Memory B cell (primary cell): ENCODE data around the gene DPEP2.
"Not testable (repeated sequence)": the region's sequence is repeated elsewhere in the genome, so short reads cannot be mapped to it uniquely, and the experiment has no call there.

Source experiments
- ATAC-seq: fragments of 150-1000 bp; cut with Tn5 transposase; 2 replicates; pipeline ENCODE4 v1.10.0; 2021; ENCODE audit warnings: low read depth, mild to moderate bottlenecking, moderate library complexity
- DNase-seq, 2 donors: peaks; one replicate each; pipeline ENCODE4 v3.0.0; 2022; ENCODE audit warnings: low spot score in 2 of 2
- H3K27ac Mint-ChIP-seq: one replicate; pipeline ENCODE4 v1.8.0; 2022; ENCODE audit warnings: mild to moderate bottlenecking, moderate library complexity, mixed read lengths
- H3K27me3 Mint-ChIP-seq: one replicate; pipeline ENCODE4 v1.8.0; 2022; ENCODE audit warnings: mixed read lengths
- H3K36me3 Mint-ChIP-seq: one replicate; pipeline ENCODE4 v1.8.0; 2022; ENCODE audit warnings: mild to moderate bottlenecking, mixed read lengths
- H3K4me1 Mint-ChIP-seq: one replicate; pipeline ENCODE4 v1.8.0; 2022; ENCODE audit warnings: mixed read lengths
- H3K4me3 Mint-ChIP-seq: one replicate; pipeline ENCODE4 v1.8.0; 2022; ENCODE audit warnings: mild to moderate bottlenecking, moderate library complexity, mixed read lengths
- H3K9me3 Mint-ChIP-seq: one replicate; pipeline ENCODE4 v1.8.0; 2022; ENCODE audit warnings: mixed read lengths

DPEP2 gene, protein sequence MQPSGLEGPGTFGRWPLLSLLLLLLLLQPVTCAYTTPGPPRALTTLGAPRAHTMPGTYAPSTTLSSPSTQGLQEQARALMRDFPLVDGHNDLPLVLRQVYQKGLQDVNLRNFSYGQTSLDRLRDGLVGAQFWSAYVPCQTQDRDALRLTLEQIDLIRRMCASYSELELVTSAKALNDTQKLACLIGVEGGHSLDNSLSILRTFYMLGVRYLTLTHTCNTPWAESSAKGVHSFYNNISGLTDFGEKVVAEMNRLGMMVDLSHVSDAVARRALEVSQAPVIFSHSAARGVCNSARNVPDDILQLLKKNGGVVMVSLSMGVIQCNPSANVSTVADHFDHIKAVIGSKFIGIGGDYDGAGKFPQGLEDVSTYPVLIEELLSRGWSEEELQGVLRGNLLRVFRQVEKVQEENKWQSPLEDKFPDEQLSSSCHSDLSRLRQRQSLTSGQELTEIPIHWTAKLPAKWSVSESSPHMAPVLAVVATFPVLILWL

DNA sequence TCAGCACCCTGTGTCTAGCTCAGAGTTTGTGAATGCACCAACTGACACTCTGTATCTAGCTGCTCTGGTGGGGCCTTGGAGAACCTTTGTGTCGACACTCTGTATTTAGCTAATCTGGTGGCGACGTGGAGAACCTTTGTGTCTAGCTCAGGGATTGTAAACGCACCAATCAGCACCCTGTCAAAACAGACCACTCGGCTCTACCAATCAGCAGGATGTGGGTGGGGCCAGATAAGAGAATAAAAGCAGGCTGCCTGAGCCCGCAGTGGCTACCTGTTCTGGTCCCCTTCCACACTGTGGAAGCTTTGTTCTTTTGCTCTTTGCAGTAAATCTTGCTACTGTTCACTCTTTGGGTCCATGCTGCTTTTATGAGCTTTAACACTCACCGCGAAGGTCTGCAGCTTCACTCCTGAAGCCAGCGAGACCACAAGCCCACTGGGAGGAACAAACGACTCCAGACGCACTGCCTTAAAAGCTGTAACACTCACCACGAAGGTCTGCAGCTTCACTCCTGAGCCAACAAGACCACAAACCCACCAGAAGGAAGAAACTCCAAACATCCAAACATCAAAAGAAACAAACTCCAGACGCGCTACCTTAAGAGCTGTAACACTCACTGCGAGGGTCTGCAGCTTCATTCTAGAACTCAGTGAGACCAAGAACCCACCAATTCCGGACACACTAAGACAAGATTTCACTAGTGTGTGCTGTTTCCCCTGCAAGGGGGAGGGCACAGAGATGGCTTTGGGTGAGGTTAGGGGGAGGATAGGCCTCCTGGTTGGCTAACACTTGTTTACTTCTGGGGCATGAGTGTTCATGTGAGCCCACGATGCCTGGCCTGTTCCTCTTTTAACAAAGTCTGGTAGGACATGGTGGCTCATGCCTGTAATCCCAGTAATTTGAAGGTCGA is at the start of gene DPEP2:
Gene DPEP2 (minus strand): TSS at position 706 of the 910 bp plus-strand sequence. CDS start 6,272 bp downstream, outside the sequence.
- not testable (repeated sequence) for H3K36me3 Mint-ChIP-seq, H3K27me3 Mint-ChIP-seq, H3K9me3 Mint-ChIP-seq
- Mint-ChIP-seq H3K4me1 (peaks cover 37% of the 10 kb centered on the region), H3K4me3 (peak within 1 kb of the TSS; percentile 86), H3K27ac (peak within 1 kb of the TSS; percentile 87)
- DNase-seq (peak; percentile 37 to 56), ATAC-seq (peak; percentile 84)

DNA sequence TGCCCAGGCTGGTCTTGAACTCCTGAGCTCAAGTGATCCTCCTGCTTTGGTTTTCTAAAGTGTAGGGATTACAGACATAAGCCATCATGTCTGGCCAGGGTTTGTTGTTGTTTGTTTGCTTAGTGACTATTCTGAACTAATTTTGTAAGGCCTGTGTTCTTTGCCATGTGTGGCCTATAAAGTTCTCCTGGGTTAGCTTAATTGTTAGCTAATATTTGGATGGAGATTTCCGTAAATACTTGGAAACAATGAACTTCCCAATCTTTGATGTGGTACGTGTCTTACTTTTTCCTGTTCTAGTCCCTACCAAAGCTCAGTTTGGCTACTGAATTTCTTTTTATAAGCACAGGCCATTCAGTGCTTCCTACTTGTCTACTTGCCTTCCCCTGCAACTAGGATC is 48.7 kb upstream of the DPEP2 start:
- no peaks in the 10 kb centered on the region for H3K27me3 Mint-ChIP-seq
- no peaks in the 10 kb centered on the region for H3K9me3 Mint-ChIP-seq
- H3K36me3 Mint-ChIP-seq = peaks cover 31% of the 10 kb centered on the region
- peak overlapping the region; percentile 35 for H3K27ac Mint-ChIP-seq
- H3K4me3 Mint-ChIP-seq = no peak overlapping the region
- DNase-seq (no peak), ATAC-seq (no peak)
- H3K4me1 Mint-ChIP-seq = peaks cover 29% of the 10 kb centered on the region

DNA sequence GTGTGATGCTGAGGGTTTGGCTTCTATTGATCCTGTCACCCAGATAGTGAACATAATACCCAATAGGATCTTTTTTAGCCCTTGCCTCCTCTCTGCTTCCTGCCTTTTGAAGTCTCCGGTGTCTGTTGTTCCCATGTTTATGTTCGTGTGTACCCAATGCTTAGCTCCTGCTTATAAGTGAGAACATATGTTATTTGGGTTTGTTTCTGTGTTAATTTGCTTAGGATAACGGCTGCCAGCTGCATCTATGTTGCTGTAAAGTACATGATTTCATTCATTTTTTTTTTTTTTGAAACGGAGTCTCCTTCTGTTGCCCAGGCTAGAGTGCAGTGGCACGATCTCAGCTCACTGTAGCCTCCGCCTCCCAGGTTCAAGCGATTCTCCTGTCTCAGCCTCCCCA is 46.8 kb upstream of the DPEP2 start:
- Mint-ChIP-seq H3K4me3 (peak overlapping the region; percentile 51), H3K27me3 (no peaks in the 10 kb centered on the region), H3K9me3 (no peaks in the 10 kb centered on the region), H3K27ac (peak overlapping the region; percentile 24), H3K36me3 (peaks cover 26% of the 10 kb centered on the region), H3K4me1 (peaks cover 35% of the 10 kb centered on the region)
- no peak for ATAC-seq
- no peak for DNase-seq

DNA sequence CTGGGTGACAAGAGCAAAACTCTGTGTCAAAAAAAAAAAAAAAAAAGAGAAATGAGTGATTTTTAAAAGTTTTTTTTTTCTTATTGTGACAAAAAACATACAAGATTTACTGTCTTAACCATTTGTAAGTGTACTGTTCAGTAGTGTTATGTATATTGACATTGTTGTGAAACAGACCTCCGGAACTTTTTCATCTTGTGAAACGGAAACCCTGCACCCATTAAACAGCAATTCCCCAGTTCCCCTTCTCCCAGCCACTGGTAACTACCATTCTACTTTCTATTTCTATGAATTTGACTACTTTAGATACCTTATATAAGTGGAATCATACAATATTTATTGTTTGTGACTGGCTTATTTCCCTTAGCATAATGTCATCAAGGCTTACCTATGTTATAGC is 42.5 kb upstream of the DPEP2 start:
- ATAC-seq = no peak
- H3K27ac Mint-ChIP-seq = no peak overlapping the region
- H3K4me3 Mint-ChIP-seq = peak overlapping the region; percentile 34
- H3K27me3 Mint-ChIP-seq = no peaks in the 10 kb centered on the region
- peaks cover 15% of the 10 kb centered on the region for H3K36me3 Mint-ChIP-seq
- no peak for DNase-seq
- H3K9me3 Mint-ChIP-seq = no peaks in the 10 kb centered on the region
- peaks cover 36% of the 10 kb centered on the region for H3K4me1 Mint-ChIP-seq

DNA sequence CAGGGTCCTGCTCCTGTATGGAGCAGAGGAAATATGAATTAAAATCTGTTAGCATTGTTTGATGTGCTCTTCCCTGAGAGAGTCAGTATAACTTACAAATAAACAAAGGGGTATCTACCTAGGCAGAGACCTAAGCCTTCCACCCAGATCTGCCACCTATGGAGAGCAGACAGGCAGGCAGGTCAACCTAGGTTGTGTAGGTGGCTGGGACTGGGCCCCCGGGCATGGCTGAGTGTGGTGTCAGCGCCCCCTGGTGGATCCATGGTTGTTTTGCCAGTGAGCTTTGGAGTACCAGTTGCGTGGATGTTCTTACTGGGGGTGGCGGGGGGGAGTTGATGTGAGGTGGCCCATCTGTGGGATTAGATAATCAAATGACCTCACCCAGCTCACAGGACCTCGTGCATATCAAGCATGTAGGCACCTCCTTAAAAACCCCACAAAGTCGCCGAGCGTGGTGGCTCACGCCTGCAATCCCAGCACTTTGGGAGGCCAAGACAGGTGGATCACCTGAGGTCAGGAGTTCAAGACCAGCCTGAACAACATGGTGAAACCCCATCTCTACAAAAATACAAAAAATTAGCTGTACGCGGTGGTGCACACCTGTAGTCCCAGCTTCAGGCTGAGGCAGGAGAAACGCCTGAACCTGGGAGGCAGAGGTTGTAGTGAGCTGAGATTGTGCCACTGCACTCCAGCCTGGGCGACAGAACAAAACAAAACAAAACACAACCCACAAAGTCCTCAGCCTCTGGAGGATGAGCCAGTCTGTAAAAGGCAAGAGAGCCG is 41.4 kb upstream of the DPEP2 start:
- peak; percentile 91 to 94 for DNase-seq
- no peaks in the 10 kb centered on the region for H3K9me3 Mint-ChIP-seq
- no peaks in the 10 kb centered on the region for H3K27me3 Mint-ChIP-seq
- ATAC-seq = peak; percentile 76
- H3K4me3 Mint-ChIP-seq = peak overlapping the region; percentile 86
- peaks cover 13% of the 10 kb centered on the region for H3K36me3 Mint-ChIP-seq
- H3K4me1 Mint-ChIP-seq = peaks cover 36% of the 10 kb centered on the region
- H3K27ac Mint-ChIP-seq = peak overlapping the region; percentile 64

DNA sequence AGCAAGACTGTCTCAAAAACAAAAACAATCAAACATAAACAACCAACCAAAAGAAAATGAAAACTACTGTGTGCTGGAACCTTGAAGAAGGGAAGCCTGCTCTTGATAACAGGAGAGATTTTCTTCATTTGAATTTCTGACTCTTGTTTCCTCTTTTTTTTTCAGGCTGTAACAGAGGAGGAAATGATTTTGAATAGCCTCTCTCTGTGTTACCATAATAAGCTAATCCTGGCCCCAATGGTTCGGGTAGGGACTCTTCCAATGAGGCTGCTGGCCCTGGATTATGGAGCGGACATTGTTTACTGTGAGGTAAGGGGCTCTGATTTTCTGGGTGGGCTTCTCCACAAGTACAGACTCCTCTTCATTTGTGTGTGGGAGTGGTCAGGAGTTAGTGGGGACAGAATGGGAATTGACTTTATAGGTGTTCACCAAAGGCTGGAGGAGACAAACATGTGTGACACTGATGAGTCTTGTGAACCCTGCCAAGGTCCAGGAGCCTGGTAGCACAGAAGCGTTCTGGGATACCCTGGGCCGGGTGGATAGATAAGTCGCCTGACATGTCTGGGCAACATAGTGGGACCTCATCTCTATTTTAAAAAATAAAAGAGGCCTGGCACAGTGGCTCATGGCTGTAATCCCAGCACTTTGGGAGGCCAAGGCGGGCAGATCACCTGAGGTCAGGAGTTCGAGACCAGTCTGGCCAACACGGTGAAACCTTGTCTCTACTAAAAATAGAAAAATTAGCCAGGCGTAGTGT is 38.7 kb upstream of the DPEP2 start:
- ATAC-seq (peak; percentile 71), DNase-seq (peak; percentile 35 to 37)
- peaks cover 11% of the 10 kb centered on the region for H3K36me3 Mint-ChIP-seq
- no peaks in the 10 kb centered on the region for H3K9me3 Mint-ChIP-seq
- H3K27ac Mint-ChIP-seq = peak overlapping the region; percentile 96
- H3K4me3 Mint-ChIP-seq = peak overlapping the region; percentile 98
- H3K4me1 Mint-ChIP-seq = peaks cover 32% of the 10 kb centered on the region
- no peaks in the 10 kb centered on the region for H3K27me3 Mint-ChIP-seq

DNA sequence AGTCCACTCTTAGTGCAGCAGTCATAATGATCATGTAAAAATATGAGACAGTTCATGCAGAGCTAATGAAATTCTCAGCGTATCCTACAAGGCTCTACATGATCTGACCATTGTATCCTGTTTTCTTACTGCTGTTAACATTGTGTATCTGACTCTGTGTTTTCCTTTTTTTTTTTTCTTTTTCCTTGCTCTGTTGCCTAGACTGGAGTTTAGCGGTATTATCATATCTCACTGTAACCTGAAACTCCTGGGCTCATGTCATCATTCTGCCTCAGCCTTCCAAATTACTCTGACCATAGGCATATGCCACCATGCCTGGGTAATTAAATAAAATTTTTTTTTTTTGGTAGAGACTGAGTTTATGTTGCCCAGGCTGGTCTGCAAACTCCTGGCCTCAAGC is 35.9 kb upstream of the DPEP2 start:
- Mint-ChIP-seq H3K9me3 (no peaks in the 10 kb centered on the region), H3K4me1 (peaks cover 28% of the 10 kb centered on the region), H3K4me3 (no peak overlapping the region), H3K27ac (no peak overlapping the region), H3K36me3 (peaks cover 10% of the 10 kb centered on the region), H3K27me3 (no peaks in the 10 kb centered on the region)
- no peak for DNase-seq
- no peak for ATAC-seq

DNA sequence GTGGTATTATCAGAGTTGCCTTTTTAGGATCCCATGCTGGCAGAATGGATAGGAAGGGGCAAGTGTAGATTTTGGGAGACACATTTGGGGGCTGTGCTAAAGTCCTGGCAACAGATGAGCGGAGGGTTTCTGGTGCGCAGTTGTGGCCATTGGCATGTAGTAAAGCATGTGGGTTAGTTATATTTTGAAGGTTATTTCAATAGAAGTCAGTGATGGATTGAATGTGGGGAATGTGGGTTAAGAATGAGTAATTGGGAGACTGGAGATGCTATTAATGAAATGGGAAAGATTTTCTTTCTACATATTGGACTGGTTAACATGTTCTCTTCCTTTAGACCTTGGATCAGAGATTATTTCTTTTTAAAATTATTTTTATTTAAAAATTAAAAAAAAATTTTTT is 33.8 kb upstream of the DPEP2 start:
- no peaks in the 10 kb centered on the region for H3K9me3 Mint-ChIP-seq
- no peak overlapping the region for H3K27ac Mint-ChIP-seq
- H3K27me3 Mint-ChIP-seq = no peaks in the 10 kb centered on the region
- no peak for ATAC-seq
- H3K36me3 Mint-ChIP-seq = peaks cover 9% of the 10 kb centered on the region
- no peak overlapping the region for H3K4me3 Mint-ChIP-seq
- peaks cover 20% of the 10 kb centered on the region for H3K4me1 Mint-ChIP-seq
- DNase-seq = no peak

DNA sequence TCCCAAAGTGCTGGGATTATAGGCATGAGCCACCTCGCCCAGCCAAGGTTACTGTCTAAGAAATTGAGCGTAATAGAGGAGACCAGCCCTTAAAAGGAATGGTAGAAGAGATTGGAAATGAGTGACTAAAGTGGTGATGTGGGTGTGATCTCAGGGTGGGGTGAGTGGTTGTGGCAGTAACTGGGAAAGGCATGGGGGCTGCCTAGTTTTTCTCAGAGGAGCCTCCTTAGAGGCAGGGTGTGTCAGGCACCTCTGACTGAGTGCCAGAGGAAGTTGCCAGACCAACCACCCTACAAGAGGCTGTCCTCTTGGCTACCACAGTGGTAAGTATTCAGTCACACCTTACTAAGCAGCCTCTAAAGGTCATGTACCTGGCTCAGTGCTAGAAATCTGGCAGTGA is 32.7 kb upstream of the DPEP2 start:
- no peak for DNase-seq
- H3K36me3 Mint-ChIP-seq = peaks cover 15% of the 10 kb centered on the region
- peaks cover 14% of the 10 kb centered on the region for H3K4me1 Mint-ChIP-seq
- no peak overlapping the region for H3K4me3 Mint-ChIP-seq
- H3K27ac Mint-ChIP-seq = peak overlapping the region; percentile 74
- no peaks in the 10 kb centered on the region for H3K9me3 Mint-ChIP-seq
- no peak for ATAC-seq
- no peaks in the 10 kb centered on the region for H3K27me3 Mint-ChIP-seq

DNA sequence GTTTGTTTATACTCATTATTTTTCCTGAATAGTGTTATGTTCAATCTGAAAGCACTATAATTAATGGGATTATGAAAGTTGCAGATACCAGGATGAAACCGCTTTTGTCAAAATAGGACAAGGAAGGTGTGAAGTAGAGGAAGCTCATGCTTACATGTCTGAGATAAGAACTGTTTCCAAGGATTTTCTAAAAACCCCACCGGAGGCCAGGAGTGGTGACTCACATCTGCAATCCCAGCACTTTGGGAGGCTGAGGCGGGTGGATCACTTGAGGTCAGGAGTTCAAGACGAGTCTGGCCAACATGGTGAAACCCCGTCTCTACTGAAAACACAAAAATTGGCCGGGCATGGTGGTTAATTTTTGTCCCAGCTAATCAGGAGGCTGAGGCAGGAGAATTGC is 30.8 kb upstream of the DPEP2 start:
- not testable (repeated sequence) for DNase-seq, H3K9me3 Mint-ChIP-seq, H3K4me1 Mint-ChIP-seq, H3K27ac Mint-ChIP-seq, ATAC-seq, H3K4me3 Mint-ChIP-seq, H3K27me3 Mint-ChIP-seq
- peaks cover 14% of the 10 kb centered on the region for H3K36me3 Mint-ChIP-seq

DNA sequence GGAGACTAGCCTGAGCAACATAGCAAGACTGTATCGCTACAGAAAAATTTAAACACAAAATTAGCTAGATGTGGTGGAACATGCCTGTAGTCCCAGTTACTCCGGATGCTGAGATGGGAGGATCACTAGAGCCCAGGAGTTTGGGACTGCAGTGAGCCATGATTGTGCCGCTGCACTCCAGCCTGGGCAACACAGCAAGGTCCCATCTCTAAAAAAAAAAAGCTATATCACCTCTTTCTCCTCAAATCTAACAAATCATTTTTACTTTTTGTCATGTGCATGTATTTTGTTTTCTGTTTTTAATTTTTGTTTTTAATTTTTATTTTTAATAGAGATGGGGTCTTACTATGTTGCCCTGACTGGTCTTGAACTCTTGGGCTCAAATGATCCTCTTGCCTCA is 29.7 kb upstream of the DPEP2 start:
- Mint-ChIP-seq H3K36me3 (peaks cover 14% of the 10 kb centered on the region), H3K27me3 (no peaks in the 10 kb centered on the region), H3K27ac (no peak overlapping the region), H3K9me3 (no peaks in the 10 kb centered on the region), H3K4me1 (peaks cover 7% of the 10 kb centered on the region), H3K4me3 (no peak overlapping the region)
- DNase-seq (no peak), ATAC-seq (no peak)

DNA sequence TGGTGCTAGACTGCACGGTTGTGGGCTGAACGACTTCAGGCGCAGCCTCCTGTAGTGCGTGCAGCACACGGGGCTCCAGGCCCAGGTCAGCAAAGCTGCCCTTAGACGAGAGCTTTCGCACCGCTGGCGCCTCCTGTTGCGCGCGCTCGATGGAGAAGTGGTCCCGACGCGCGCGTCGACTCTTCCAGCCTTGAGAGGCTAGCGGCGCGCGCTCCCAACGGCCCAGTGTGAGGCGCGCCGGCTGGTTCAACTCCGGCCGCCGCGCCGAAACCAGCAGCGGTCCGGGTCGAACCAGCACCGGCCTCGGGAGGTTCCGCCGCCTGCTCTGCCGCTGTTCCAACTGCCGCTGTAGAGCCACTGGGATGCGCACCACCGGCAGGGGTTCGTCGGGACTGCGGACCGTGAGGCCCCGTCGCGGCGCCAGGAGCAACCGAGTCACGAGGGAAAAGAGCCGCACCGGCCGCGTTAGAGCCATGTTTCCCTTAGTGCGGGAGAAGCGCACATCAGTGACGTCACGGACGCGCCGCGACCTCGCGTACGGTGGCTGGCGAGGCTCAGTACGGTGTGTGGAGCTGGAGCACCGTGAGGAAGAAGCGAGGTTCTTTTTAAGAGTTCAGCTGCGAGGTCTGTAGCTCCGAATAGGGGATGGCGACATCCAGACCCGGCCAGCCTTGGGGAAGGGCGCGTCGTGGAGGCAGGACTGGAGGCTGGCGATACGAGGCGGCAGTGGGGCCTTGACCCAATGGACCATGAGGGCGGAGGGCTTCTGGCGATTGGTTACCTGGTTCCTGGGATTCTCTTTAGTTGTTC is 23.6 kb upstream of the DPEP2 start, which contains the start of the genes DDX28 and DUS2:
Gene DDX28 (minus strand): TSS at position 505 of the 810 bp plus-strand sequence. CDS start 30 bp downstream, at position 475.
Gene DUS2 (plus strand): TSS at position 557 of the 810 bp plus-strand sequence. CDS start 14,740 bp downstream, outside the sequence.
- peak; percentile 92 to 99 for DNase-seq
- H3K36me3 Mint-ChIP-seq = peaks cover 8% of the 10 kb centered on the region
- H3K4me1 Mint-ChIP-seq = peaks cover 11% of the 10 kb centered on the region
- peak within 1 kb of the TSS; percentile 90 for H3K27ac Mint-ChIP-seq
- H3K27me3 Mint-ChIP-seq = no peaks in the 10 kb centered on the region
- no peaks in the 10 kb centered on the region for H3K9me3 Mint-ChIP-seq
- H3K4me3 Mint-ChIP-seq = peak within 1 kb of the TSS; percentile 91
- peak; percentile 97 for ATAC-seq
